ENCODE results near the gene PCDHGA12.
"Not testable (repeated sequence)": the region's sequence is repeated elsewhere in the genome, so short reads cannot be mapped to it uniquely, and the experiment has no call there.

The PCDHGA12 gene

GRCh38 chr5:141430332-141431113 is at the start of gene PCDHGA12:
PCDHGA12 (plus strand) TSS chr5:141430507; CDS start chr5:141430760, 253 bp downstream.
- TF ChIP-seq GATA2 (IDR thresholded peaks at IDR 0.05; ENCODE audit: low read depth, low read length), result no peak
- TF ChIP-seq GATA3 (IDR thresholded peaks at IDR 0.05; ENCODE audit: low read depth, low read length), result no peak

GRCh38 chr5:141382469-141383294 is 47.6 kb upstream of the PCDHGA12 start, which contains the start of gene PCDHGA7:
PCDHGA7 (plus strand) TSS chr5:141382742; CDS start chr5:141382900, 158 bp downstream.
- no peak; the same call in 1 of the 2 replicates for TF ChIP-seq GATA2 (IDR thresholded peaks at IDR 0.05; ENCODE audit: low read depth, low read length)
- TF ChIP-seq GATA3 (IDR thresholded peaks at IDR 0.05; ENCODE audit: low read depth, low read length), result no peak

GRCh38 chr5:141383345-141383744 is 47.0 kb upstream of the PCDHGA12 start:
- TF ChIP-seq GATA2 (IDR thresholded peaks at IDR 0.05; ENCODE audit: low read depth, low read length) (no peak), GATA3 (IDR thresholded peaks at IDR 0.05; ENCODE audit: low read depth, low read length) (no peak)

- no peak for TF ChIP-seq GATA2 (IDR thresholded peaks at IDR 0.05; ENCODE audit: low read depth, low read length)
- TF ChIP-seq GATA3 (IDR thresholded peaks at IDR 0.05; ENCODE audit: low read depth, low read length), result no peak
Measured at GRCh38 chr5:141384471-141385267, 45.6 kb upstream of the PCDHGA12 start.

GRCh38 chr5:141387557-141388311 is 42.6 kb upstream of the PCDHGA12 start, which contains the start of gene PCDHGB4:
PCDHGB4 (plus strand) TSS chr5:141387698; CDS start chr5:141387885, 187 bp downstream.
- not testable (repeated sequence) for TF ChIP-seq GATA2, GATA3 (IDR thresholded peaks at IDR 0.05; ENCODE audit: low read depth, low read length)

GRCh38 chr5:141388661-141389060 is 41.6 kb upstream of the PCDHGA12 start:
- no peak for TF ChIP-seq GATA3 (IDR thresholded peaks at IDR 0.05; ENCODE audit: low read depth, low read length)
- TF ChIP-seq GATA2 (IDR thresholded peaks at IDR 0.05; ENCODE audit: low read depth, low read length), result no peak

GRCh38 chr5:141389153-141390042 is 40.9 kb upstream of the PCDHGA12 start:
- TF ChIP-seq GATA2 (IDR thresholded peaks at IDR 0.05; ENCODE audit: low read depth, low read length), result no peak
- TF ChIP-seq GATA3 (IDR thresholded peaks at IDR 0.05; ENCODE audit: low read depth, low read length), result no peak

- TF ChIP-seq GATA3 (IDR thresholded peaks at IDR 0.05; ENCODE audit: low read depth, low read length), result no peak
- TF ChIP-seq GATA2 (IDR thresholded peaks at IDR 0.05; ENCODE audit: low read depth, low read length), result no peak
Measured at GRCh38 chr5:141392429-141393198, 37.7 kb upstream of the PCDHGA12 start, which contains the start of gene PCDHGA8. PCDHGA8 (plus strand) TSS chr5:141392633; CDS start chr5:141392814, 181 bp downstream.

GRCh38 chr5:141393267-141393666 is 37.0 kb upstream of the PCDHGA12 start:
- TF ChIP-seq GATA3 (IDR thresholded peaks at IDR 0.05; ENCODE audit: low read depth, low read length), result no peak
- no peak for TF ChIP-seq GATA2 (IDR thresholded peaks at IDR 0.05; ENCODE audit: low read depth, low read length)

- TF ChIP-seq GATA3, GATA2 (IDR thresholded peaks at IDR 0.05; ENCODE audit: low read depth, low read length): not testable (repeated sequence)
Measured at GRCh38 chr5:141397756-141398551, 32.4 kb upstream of the PCDHGA12 start, which contains the start of gene PCDHGB5. PCDHGB5 (plus strand) TSS chr5:141397947; CDS start chr5:141398128, 181 bp downstream.
